ENCODE measurements around the gene ANTXR2. TPM values are rescaled to one million over a fixed set of nuclear protein-coding genes. Genes with fewer than 3 reads are reported as not detected.

Gene ANTXR2
- total and polyA plus RNA-seq, 9 of the 15 experiments (the other 6 are each of a cell fraction or from before 2014, with no cell fraction given), result 10.1 to 83.8 (median 60.3) TPM

- BruUV-seq (replicated peaks), result no TSS peak
- Histone ChIP-seq H3K4me2 (ENCODE audit: insufficient read depth, low read length) (no peak overlapping the region), H3K9me1 (ENCODE audit: control insufficient read depth, insufficient read depth, low read length) (no peaks in the 10 kb centered on the region), H3K27me3 (ENCODE audit: control insufficient read depth in 2 of 2, insufficient read depth in 2 of 2, low read length in 2 of 2) (no peaks in the 10 kb centered on the region), H2AFZ (ENCODE audit: low read depth, low read length) (no peak overlapping the region), H3K79me2 (ENCODE audit: control insufficient read depth, insufficient read depth, low read length) (no peaks in the 10 kb centered on the region), H3K36me3 (ENCODE audit: control insufficient read depth, insufficient read depth, low read length) (peaks cover 60% of the 10 kb centered on the region; the same call in 1 of the 3 replicates), H3K9ac (ENCODE audit: insufficient read depth in 1 of 2, low read depth in 2 of 2, low read length in 2 of 2) (no peak overlapping the region), H4K20me1 (replicated peaks; ENCODE audit: control insufficient read depth, insufficient read depth, low read length) (no peaks in the 10 kb centered on the region), H3K4me1 (replicated peaks in 1 of 2; ENCODE audit: control insufficient read depth in 2 of 2, insufficient read depth in 2 of 2, low read length in 2 of 2) (no peaks in the 10 kb centered on the region; a peak in 1 of 5 replicates), H3K9me3 (replicated peaks; ENCODE audit: control insufficient read depth, insufficient read depth, low read depth, low read length) (no peaks in the 10 kb centered on the region), H3K4me3 (no peak overlapping the region), H3K27ac (ENCODE audit: extremely low read depth, low read depth, low read length) (no peak overlapping the region)
- POLR2A ChIA-PET, result no interaction called here
- intact Hi-C loops (cut with micrococcal nuclease) (no loop called here), in situ Hi-C loops (cut with MboI) (no loop called here)
- no peak for ATAC-seq
- 90% methylated on average over 3 of the region's 3 CpGs for WGBS (ENCODE audit: insufficient coverage, low coverage, missing lambda C conversion rate)
- DNase-seq (ENCODE audit: extremely low read depth in 1 of 4, low spot score in 3 of 4), result no peak
- CTCF ChIA-PET (ENCODE audit: low intra/inter-chr PET ratio), result no interaction called here
- no peak for FAIRE-seq
- TF ChIP-seq MCM3 (IDR thresholded peaks at IDR 0.05) (no peak), KHSRP (IDR thresholded peaks at IDR 0.05) (no peak), KLF10 (CRISPR knock-in tag; IDR thresholded peaks at IDR 0.05) (no peak), MXI1 (IDR thresholded peaks at IDR 0.05; ENCODE audit: low read depth, low read length) (no peak), HDAC1 (IDR thresholded peaks at IDR 0.05) (no peak), SMAD4 (CRISPR knock-in tag; conservative IDR thresholded peaks at IDR 0.05) (no peak), CTCF (IDR thresholded peaks at IDR 0.05 in 2 of 3, conservative IDR thresholded peaks at IDR 0.05 in 1 of 3; ENCODE audit: insufficient read depth in 2 of 3, low read depth in 1 of 3, low read length in 3 of 3) (no peak), E2F8 (IDR thresholded peaks at IDR 0.05; ENCODE audit: low read depth, partially characterized antibody) (no peak), E2F3 (CRISPR knock-in tag; IDR thresholded peaks at IDR 0.05) (no peak), CXXC5 (CRISPR knock-in tag; IDR thresholded peaks at IDR 0.05) (no peak), DDX20 (tag; IDR thresholded peaks at IDR 0.05; ENCODE audit: low read depth) (no peak), STAT5B (CRISPR knock-in tag; IDR thresholded peaks at IDR 0.05) (no peak), ZNF583 (CRISPR knock-in tag; IDR thresholded peaks at IDR 0.05) (no peak), ZNF408 (CRISPR knock-in tag; IDR thresholded peaks at IDR 0.05; ENCODE audit: low read depth) (no peak), ZNF133 (CRISPR knock-in tag; IDR thresholded peaks at IDR 0.05) (no peak)
- TF ChIP-seq, protein P1, sequence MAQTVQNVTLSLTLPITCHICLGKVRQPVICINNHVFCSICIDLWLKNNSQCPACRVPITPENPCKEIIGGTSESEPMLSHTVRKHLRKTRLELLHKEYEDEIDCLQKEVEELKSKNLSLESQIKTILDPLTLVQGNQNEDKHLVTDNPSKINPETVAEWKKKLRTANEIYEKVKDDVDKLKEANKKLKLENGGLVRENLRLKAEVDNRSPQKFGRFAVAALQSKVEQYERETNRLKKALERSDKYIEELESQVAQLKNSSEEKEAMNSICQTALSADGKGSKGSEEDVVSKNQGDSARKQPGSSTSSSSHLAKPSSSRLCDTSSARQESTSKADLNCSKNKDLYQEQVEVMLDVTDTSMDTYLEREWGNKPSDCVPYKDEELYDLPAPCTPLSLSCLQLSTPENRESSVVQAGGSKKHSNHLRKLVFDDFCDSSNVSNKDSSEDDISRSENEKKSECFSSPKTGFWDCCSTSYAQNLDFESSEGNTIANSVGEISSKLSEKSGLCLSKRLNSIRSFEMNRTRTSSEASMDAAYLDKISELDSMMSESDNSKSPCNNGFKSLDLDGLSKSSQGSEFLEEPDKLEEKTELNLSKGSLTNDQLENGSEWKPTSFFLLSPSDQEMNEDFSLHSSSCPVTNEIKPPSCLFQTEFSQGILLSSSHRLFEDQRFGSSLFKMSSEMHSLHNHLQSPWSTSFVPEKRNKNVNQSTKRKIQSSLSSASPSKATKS (CRISPR knock-in tag; IDR thresholded peaks at IDR 0.05), result no peak
- TF ChIP-seq, protein P2, sequence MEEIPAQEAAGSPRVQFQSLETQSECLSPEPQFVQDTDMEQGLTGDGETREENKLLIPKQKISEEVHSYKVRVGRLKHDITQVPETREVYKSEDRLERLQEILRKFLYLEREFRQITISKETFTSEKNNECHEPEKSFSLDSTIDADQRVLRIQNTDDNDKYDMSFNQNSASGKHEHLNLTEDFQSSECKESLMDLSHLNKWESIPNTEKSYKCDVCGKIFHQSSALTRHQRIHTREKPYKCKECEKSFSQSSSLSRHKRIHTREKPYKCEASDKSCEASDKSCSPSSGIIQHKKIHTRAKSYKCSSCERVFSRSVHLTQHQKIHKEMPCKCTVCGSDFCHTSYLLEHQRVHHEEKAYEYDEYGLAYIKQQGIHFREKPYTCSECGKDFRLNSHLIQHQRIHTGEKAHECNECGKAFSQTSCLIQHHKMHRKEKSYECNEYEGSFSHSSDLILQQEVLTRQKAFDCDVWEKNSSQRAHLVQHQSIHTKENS (CRISPR knock-in tag; IDR thresholded peaks at IDR 0.05), result no peak
Observed at GRCh38 chr4:80014531-80014930, 58.5 kb downstream of the ANTXR2 start.

Measured in K562 (cell line).